Thyroid gland (tissue), 4 donors: Measurements from ENCODE around the gene RAB36.

Experiments used
- CTCF ChIP-seq, 6 experiments: fragments of 200-600 bp in 3 of 6; fragments of 450-650 bp in 3 of 6; sonication (generic) in 3 of 6; IDR thresholded peaks; one replicate each; pipeline ENCODE4 v1.5.1; 2016 to 2019; ENCODE audit warnings: antibody characterized with exemption in 6 of 6, mild to moderate bottlenecking in 2 of 6, inconsistent platforms in 1 of 6, moderate library complexity in 1 of 6
- POLR2A ChIP-seq, 2 donors: fragments of 450-650 bp; IDR thresholded peaks; one replicate each; pipeline ENCODE4 v1.6.1; 2017; ENCODE audit warnings: antibody characterized with exemption in 2 of 2, mild to moderate bottlenecking in 2 of 2, moderate library complexity in 1 of 2

GRCh38 chr22:23137468-23137867 is 7.8 kb upstream of the RAB36 start:
- TF ChIP-seq CTCF (IDR thresholded peaks at IDR 0.05) = no peak
- no peak for TF ChIP-seq POLR2A (IDR thresholded peaks at IDR 0.05)
